CD4-positive, alpha-beta T cell (primary cell): ENCODE results near the gene PRDM16. TPM values are rescaled to one million over a fixed set of nuclear protein-coding genes. Genes with fewer than 3 reads are reported as not detected.

ENCODE experiments used
- ATAC-seq: fragments of 200-7000 bp; cut with Tn5 transposase; one replicate; pipeline ENCODE4 v1.10.0; 2022; ENCODE audit warnings: mild to moderate bottlenecking; ENCODE audit not compliant: poor library complexity
- CTCF ChIA-PET: fragments of 350-600 bp; sonication (Branson Sonifier 250); formaldehyde crosslinking; loops from one replicate; lab custom pipeline; 2021; ENCODE audit warnings: antibody characterized with exemption, inconsistent platforms; lab: Charles Lee
- POLR2A ChIA-PET: fragments of 350-600 bp; sonication (Branson Sonifier 250); formaldehyde crosslinking; loops from one replicate; lab custom pipeline; 2021; ENCODE audit warnings: antibody characterized with exemption, inconsistent platforms; lab: Charles Lee
- DNase-seq, 14 experiments: peaks; one replicate each; pipeline ENCODE4 v3.0.0-alpha.2; 2013 to 2020; ENCODE audit warnings: mixed read lengths in 2 of 14
- H3K27ac ChIP-seq, 2 donors: one replicate each; pipeline versions ENCODE4 v1.5.1 to v1.7.0; 2013; ENCODE audit warnings: low read length in 2 of 2, low read depth in 1 of 2, mild to moderate bottlenecking in 1 of 2
- H3K27me3 ChIP-seq, 2 experiments: 1 replicate in 1 of 2; 2 replicates in 1 of 2; pipeline versions ENCODE4 v1.6.1 to v1.7.0; 2013; ENCODE audit warnings: low read length in 2 of 2, control low read depth in 1 of 2, mild to moderate bottlenecking in 1 of 2, moderate library complexity in 1 of 2; ENCODE audit not compliant: insufficient read depth in 2 of 2, control insufficient read depth in 1 of 2
- H3K36me3 ChIP-seq: one replicate; pipeline ENCODE4 v1.6.1; 2013; ENCODE audit warnings: low read length, control low read depth; ENCODE audit not compliant: insufficient read depth
- H3K4me1 ChIP-seq: one replicate; pipeline ENCODE4 v1.6.1; 2013; ENCODE audit warnings: low read length, control low read depth; ENCODE audit not compliant: insufficient read depth
- H3K4me3 ChIP-seq: one replicate; pipeline ENCODE4 v1.5.1; 2013; ENCODE audit warnings: mild to moderate bottlenecking, low read length, moderate library complexity
- H3K9me3 ChIP-seq, 2 experiments: 1 replicate in 1 of 2; 2 replicates in 1 of 2; pipeline versions ENCODE4 v1.6.1 to v1.7.0; 2013; ENCODE audit warnings: low read length in 2 of 2, mild to moderate bottlenecking in 2 of 2, control low read depth in 1 of 2, moderate library complexity in 1 of 2; ENCODE audit not compliant: control insufficient read depth in 1 of 2, insufficient read depth in 1 of 2
- H3K27ac Mint-ChIP-seq: one replicate; pipeline ENCODE4 v1.8.0; 2020; ENCODE audit warnings: mixed read lengths
- H3K27me3 Mint-ChIP-seq: one replicate; pipeline ENCODE4 v1.8.0; 2021; ENCODE audit warnings: mixed read lengths
- H3K36me3 Mint-ChIP-seq: one replicate; pipeline ENCODE4 v1.8.0; 2021; ENCODE audit warnings: low read depth, mixed read lengths
- H3K4me1 Mint-ChIP-seq: one replicate; pipeline ENCODE4 v1.8.0; 2021; ENCODE audit warnings: low read depth, mixed read lengths
- H3K4me3 Mint-ChIP-seq: one replicate; pipeline ENCODE4 v1.8.0; 2020; ENCODE audit warnings: mild to moderate bottlenecking, mixed read lengths
- H3K9me3 Mint-ChIP-seq: one replicate; pipeline ENCODE4 v1.8.0; 2020; ENCODE audit warnings: mixed read lengths
- intact Hi-C, 2 experiments: fragments of 100-400 bp; cut with DNase I in 1 of 2; cut with micrococcal nuclease in 1 of 2; formaldehyde crosslinking; loops; one replicate each; pipeline versions ENCODE4 v1.15.1 to v1.9.0; 2023 to 2025; cut with DNase I, micrococcal nuclease
- total RNA-seq, 174 experiments: library from RNA in 2 of 174; stranded (reverse) in 2 of 174; gene quantifications; one replicate each; pipeline ENCODE4 v1.2.3 and lab custom pipeline; 2021 to 2026
- TF ChIP-seq, protein P1 (sequence below): fragments of 200-600 bp; IDR thresholded peaks from one replicate; pipeline ENCODE4 v1.8.0; 2022; ENCODE audit warnings: antibody characterized with exemption, mild to moderate bottlenecking

PRDM16 gene
- total RNA-seq, 2 experiments from 2014 or later = not detected

GRCh38 chr1:3349968-3350299 lies 280.9 kb downstream of the PRDM16 start:
- ATAC-seq = no peak
- H3K4me3 ChIP-seq = no peak overlapping the region
- POLR2A ChIA-PET = no interaction called here
- Mint-ChIP-seq H3K36me3 (no peaks in the 10 kb centered on the region), H3K27ac (no peak overlapping the region), H3K9me3 (no peaks in the 10 kb centered on the region), H3K4me1 (no peaks in the 10 kb centered on the region), H3K4me3 (no peak overlapping the region), H3K27me3 (peaks cover 4% of the 10 kb centered on the region)
- intact Hi-C loops = no loop called here
- CTCF ChIA-PET = no interaction called here
- H3K27ac ChIP-seq = no peak overlapping the region
- H3K9me3 ChIP-seq = peaks cover 1 to 26% of the 10 kb centered on the region in 2 experiments
- H3K27me3 ChIP-seq = peaks cover 0 to 3% of the 10 kb centered on the region in 2 experiments
- no peak for DNase-seq
- H3K4me1 ChIP-seq = no peaks in the 10 kb centered on the region
- H3K36me3 ChIP-seq = no peaks in the 10 kb centered on the region
- TF ChIP-seq, protein P1, sequence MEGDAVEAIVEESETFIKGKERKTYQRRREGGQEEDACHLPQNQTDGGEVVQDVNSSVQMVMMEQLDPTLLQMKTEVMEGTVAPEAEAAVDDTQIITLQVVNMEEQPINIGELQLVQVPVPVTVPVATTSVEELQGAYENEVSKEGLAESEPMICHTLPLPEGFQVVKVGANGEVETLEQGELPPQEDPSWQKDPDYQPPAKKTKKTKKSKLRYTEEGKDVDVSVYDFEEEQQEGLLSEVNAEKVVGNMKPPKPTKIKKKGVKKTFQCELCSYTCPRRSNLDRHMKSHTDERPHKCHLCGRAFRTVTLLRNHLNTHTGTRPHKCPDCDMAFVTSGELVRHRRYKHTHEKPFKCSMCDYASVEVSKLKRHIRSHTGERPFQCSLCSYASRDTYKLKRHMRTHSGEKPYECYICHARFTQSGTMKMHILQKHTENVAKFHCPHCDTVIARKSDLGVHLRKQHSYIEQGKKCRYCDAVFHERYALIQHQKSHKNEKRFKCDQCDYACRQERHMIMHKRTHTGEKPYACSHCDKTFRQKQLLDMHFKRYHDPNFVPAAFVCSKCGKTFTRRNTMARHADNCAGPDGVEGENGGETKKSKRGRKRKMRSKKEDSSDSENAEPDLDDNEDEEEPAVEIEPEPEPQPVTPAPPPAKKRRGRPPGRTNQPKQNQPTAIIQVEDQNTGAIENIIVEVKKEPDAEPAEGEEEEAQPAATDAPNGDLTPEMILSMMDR = no peak

DNA sequence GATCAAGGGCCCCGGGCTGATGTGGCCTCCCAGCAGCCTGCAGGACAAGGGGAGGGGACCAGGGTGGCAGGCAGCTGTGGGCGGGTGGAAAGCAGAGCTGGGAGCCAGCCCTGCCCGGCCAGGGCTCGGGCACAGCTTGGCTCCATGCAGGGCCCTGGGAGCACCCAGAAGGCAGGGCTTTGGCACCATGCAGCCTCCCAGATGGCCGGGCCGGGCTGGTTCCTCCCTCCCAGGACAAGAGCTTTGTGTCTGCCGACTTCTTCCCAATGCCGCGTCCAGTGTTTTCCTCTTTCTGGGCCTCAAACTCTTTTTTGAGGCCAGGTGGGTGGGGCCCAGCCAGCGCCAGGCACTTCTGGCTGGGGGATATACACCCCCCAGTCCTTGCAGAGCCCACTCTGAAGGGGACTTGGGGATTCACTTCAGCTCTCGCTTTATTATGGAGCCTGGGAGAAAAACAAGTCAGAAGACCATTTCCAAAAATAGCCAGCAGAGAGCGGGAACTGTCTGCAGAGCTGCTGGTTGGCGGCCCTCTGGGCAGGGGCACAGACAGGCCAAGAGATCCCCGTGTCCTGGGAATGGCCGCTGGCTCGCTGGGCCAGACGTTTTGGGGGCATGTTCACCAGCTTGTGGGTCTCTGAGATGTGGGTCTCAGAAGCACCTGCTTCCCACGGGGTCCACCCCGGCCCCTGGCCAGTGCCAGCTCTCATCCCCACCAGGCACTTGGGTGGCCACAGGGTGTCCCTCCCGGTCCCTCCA lies 281.7 kb downstream of the PRDM16 start:
- ChIA-PET CTCF (no interaction called here), POLR2A (no interaction called here)
- Mint-ChIP-seq H3K4me1 (no peaks in the 10 kb centered on the region), H3K36me3 (no peaks in the 10 kb centered on the region), H3K4me3 (no peak overlapping the region), H3K27ac (no peak overlapping the region), H3K9me3 (no peaks in the 10 kb centered on the region), H3K27me3 (peaks cover 4% of the 10 kb centered on the region)
- Histone ChIP-seq H3K27ac (no peak overlapping the region), H3K9me3 (peaks cover 0 to 18% of the 10 kb centered on the region in 2 experiments), H3K4me1 (no peaks in the 10 kb centered on the region), H3K4me3 (no peak overlapping the region), H3K36me3 (no peaks in the 10 kb centered on the region), H3K27me3 (peaks cover 2 to 3% of the 10 kb centered on the region in 2 experiments)
- DNase-seq = no peak
- TF ChIP-seq, protein P1 = no peak
- ATAC-seq = no peak
- intact Hi-C loops = no loop called here

- peaks cover 0 to 9% of the 10 kb centered on the region in 2 experiments for H3K9me3 ChIP-seq
- H3K27ac ChIP-seq = no peak overlapping the region
- Mint-ChIP-seq H3K27ac (no peak overlapping the region), H3K36me3 (no peaks in the 10 kb centered on the region), H3K4me3 (no peak overlapping the region), H3K4me1 (no peaks in the 10 kb centered on the region), H3K9me3 (no peaks in the 10 kb centered on the region), H3K27me3 (peaks cover 4% of the 10 kb centered on the region)
- ChIA-PET POLR2A (no interaction called here), CTCF (no interaction called here)
- DNase-seq = no peak
- H3K36me3 ChIP-seq = no peaks in the 10 kb centered on the region
- intact Hi-C loops = no loop called here
- ATAC-seq = no peak
- TF ChIP-seq, protein P1 = no peak
- H3K4me3 ChIP-seq = no peak overlapping the region
- H3K4me1 ChIP-seq = no peaks in the 10 kb centered on the region
- H3K27me3 ChIP-seq = peaks cover 2 to 3% of the 10 kb centered on the region in 2 experiments
These were observed 282.7 kb downstream of the PRDM16 start for GRCh38 chr1:3351449-3352298.
